MM.1S (cell line): Measurements from ENCODE around the gene LRTM2.

Experiments
- EZH2phosphoT487 ChIP-seq: fragments of 300-600 bp; sonication (generic); IDR thresholded peaks from 2 replicates; pipeline ENCODE4 v1.6.1; 2018; ENCODE audit warnings: antibody characterized with exemption, low read length
- TF ChIP-seq, protein P1 (sequence below): fragments of 300-600 bp; sonication (generic); IDR thresholded peaks from 2 replicates; pipeline ENCODE4 v1.5.1; 2016; ENCODE audit warnings: antibody characterized with exemption, low read length, mixed read lengths

DNA sequence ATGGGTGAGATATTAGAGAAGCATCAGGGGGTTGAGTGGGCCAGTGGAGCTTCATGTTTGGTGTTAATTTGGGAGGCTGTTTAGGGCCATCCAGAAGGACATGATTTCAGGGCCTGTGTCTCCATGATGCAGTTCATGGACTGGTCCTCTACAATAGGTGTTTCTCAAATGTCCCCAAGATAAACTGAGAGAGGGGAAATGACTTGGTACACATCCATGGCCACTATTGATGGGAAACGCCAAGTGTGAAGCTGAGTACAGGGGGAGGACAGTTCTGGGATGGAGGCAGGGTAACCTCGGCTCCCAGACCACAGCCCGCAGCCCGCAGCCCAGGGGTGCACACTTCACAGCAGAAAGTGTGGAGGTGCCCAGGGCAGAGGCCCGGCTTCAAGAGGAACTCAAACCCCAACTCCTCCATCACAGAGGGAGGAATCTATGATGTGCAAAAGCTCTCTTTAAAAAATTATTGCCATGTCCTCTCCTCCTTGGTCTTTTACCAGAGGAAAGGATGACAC, 64.8 kb downstream of the LRTM2 start:
- TF ChIP-seq, protein P1, sequence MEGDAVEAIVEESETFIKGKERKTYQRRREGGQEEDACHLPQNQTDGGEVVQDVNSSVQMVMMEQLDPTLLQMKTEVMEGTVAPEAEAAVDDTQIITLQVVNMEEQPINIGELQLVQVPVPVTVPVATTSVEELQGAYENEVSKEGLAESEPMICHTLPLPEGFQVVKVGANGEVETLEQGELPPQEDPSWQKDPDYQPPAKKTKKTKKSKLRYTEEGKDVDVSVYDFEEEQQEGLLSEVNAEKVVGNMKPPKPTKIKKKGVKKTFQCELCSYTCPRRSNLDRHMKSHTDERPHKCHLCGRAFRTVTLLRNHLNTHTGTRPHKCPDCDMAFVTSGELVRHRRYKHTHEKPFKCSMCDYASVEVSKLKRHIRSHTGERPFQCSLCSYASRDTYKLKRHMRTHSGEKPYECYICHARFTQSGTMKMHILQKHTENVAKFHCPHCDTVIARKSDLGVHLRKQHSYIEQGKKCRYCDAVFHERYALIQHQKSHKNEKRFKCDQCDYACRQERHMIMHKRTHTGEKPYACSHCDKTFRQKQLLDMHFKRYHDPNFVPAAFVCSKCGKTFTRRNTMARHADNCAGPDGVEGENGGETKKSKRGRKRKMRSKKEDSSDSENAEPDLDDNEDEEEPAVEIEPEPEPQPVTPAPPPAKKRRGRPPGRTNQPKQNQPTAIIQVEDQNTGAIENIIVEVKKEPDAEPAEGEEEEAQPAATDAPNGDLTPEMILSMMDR = no peak
- TF ChIP-seq EZH2phosphoT487 = no peak
